ENCODE results near the gene SSR1. TPM values are rescaled to one million over a fixed set of nuclear protein-coding genes. Genes with fewer than 3 reads are reported as not detected.
"Not testable (repeated sequence)": the region's sequence is repeated elsewhere in the genome, so short reads cannot be mapped to it uniquely, and the experiment has no call there.

Gene SSR1
- total and polyA plus RNA-seq, 5 donors: 21.6 to 96.3 (median 76.1) TPM

- DNase-seq: peak in 1 of 3 donors; percentile 43
- H3K4me3 ChIP-seq (ENCODE audit: low read length): no peak overlapping the region
- no peaks in the 10 kb centered on the region for H3K27me3 ChIP-seq (ENCODE audit: control insufficient read depth, insufficient read depth)
- intact Hi-C loops (cut with DNase I): no loop called here
- WGBS: 95% methylated on average over 8 of the region's 8 CpGs
- no peaks in the 10 kb centered on the region for H3K9me3 ChIP-seq (ENCODE audit: control insufficient read depth, low read length)
- H3K4me1 ChIP-seq (ENCODE audit: control insufficient read depth, insufficient read depth, low read length): no peaks in the 10 kb centered on the region
- H3K27ac ChIP-seq (ENCODE audit: low read length): no peak overlapping the region
- ATAC-seq: no peak
Observed at GRCh38 chr6:7267071-7267465, 45.9 kb downstream of the SSR1 start.

- peak in 1 of 3 donors; percentile 9 for DNase-seq
- H3K4me1 ChIP-seq (ENCODE audit: control insufficient read depth, insufficient read depth, low read length); intact Hi-C loops (cut with DNase I); H3K9me3 ChIP-seq (ENCODE audit: control insufficient read depth, low read length); ATAC-seq; H3K27ac ChIP-seq (ENCODE audit: low read length); H3K4me3 ChIP-seq (ENCODE audit: low read length); H3K27me3 ChIP-seq (ENCODE audit: control insufficient read depth, insufficient read depth): not testable (repeated sequence)
- WGBS: 96% methylated on average over 7 of the region's 7 CpGs
Observed at GRCh38 chr6:7265385-7265726, 47.6 kb downstream of the SSR1 start.

DNA sequence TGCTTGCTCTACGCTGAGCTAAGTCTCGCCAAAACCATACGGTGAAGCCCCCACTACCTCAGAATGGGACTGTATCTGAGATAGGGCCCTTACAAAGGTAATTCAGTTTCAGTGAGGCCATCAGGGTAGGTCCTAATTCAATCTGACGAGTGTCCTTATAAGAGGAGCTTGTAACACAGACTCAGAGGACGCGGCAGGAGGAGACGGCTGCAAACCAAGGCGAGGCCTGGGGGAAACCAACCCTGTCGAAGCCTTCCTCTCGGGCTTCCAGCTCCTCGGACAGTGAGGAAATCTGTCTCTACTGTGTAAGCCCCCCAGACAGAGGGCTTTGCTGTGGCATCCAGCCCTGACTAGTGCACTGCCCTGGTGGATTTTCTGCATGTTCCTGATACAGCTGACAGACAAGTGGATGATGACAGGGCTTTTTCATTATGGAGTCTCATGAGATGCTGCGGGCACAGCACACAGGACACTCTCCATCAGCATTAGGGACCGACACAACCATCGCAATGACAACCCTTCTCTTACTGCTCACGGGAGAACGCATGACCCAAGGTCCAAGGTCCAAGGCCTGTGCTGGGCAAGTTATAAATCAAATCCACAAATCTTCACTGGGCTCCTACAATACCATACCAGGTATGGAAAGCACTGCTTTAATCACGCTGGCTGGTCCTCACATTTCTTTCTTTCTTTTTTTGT is 48.2 kb downstream of the SSR1 start:
- no peaks in the 10 kb centered on the region for H3K27me3 ChIP-seq (ENCODE audit: control insufficient read depth, insufficient read depth)
- H3K9me3 ChIP-seq (ENCODE audit: control insufficient read depth, low read length): no peaks in the 10 kb centered on the region
- 89% methylated on average over 17 of the region's 17 CpGs for WGBS
- H3K4me3 ChIP-seq (ENCODE audit: low read length): no peak overlapping the region
- DNase-seq: peak in 2 of 3 donors; percentile 13 to 43
- H3K4me1 ChIP-seq (ENCODE audit: control insufficient read depth, insufficient read depth, low read length): no peaks in the 10 kb centered on the region
- no peak for ATAC-seq
- no peak overlapping the region for H3K27ac ChIP-seq (ENCODE audit: low read length)
- intact Hi-C loops (cut with DNase I): no loop called here

DNA sequence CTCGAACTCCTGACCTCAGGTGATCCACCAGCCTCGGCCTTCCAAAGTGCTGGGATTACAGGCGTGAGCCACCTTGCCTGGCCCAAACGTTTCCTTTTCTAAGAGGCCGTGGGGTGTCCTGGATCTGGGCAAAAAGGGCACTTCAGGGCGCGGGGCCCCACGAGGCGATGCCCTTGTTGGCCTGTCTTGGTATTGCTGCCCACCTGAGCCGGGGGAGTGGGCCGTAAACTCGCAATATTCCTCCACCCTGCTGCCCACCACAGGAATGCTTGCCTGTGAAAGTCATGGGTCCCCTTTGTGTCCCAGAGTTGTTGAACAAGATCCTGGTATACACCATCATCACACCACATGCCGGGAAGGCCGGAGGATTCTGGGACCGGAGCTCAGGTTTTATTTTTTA is 49.0 kb downstream of the SSR1 start:
- ATAC-seq (no peak), DNase-seq (peak in 2 of 3 donors; percentile 41 to 45)
- Histone ChIP-seq H3K9me3 (ENCODE audit: control insufficient read depth, low read length) (no peaks in the 10 kb centered on the region), H3K4me3 (ENCODE audit: low read length) (no peak overlapping the region), H3K4me1 (ENCODE audit: control insufficient read depth, insufficient read depth, low read length) (no peaks in the 10 kb centered on the region), H3K27ac (ENCODE audit: low read length) (no peak overlapping the region), H3K27me3 (ENCODE audit: control insufficient read depth, insufficient read depth) (no peaks in the 10 kb centered on the region)
- intact Hi-C loops (cut with DNase I): no loop called here
- 94% methylated on average over 15 of the region's 15 CpGs for WGBS

DNA sequence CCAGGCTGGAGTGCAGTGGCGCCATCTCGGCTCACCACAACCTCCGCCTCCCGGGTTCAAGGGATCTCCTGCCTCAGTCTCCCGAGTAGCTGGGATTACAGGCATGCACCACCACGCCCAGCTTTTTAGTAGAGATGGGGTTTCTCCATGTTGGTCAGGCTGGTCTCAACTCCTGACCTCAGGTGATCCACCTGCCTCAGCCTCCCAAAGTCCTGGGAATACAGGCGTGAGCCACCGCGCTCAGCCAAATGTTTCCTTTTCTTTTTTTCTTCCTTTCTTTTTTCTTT is 49.5 kb downstream of the SSR1 start:
- H3K27me3 ChIP-seq (ENCODE audit: control insufficient read depth, insufficient read depth); H3K9me3 ChIP-seq (ENCODE audit: control insufficient read depth, low read length); intact Hi-C loops (cut with DNase I); H3K4me1 ChIP-seq (ENCODE audit: control insufficient read depth, insufficient read depth, low read length); H3K4me3 ChIP-seq (ENCODE audit: low read length); ATAC-seq; H3K27ac ChIP-seq (ENCODE audit: low read length): not testable (repeated sequence)
- DNase-seq: peak in 2 of 3 donors; percentile 40 to 45
- WGBS: 89% methylated on average over 9 of the region's 9 CpGs

DNA sequence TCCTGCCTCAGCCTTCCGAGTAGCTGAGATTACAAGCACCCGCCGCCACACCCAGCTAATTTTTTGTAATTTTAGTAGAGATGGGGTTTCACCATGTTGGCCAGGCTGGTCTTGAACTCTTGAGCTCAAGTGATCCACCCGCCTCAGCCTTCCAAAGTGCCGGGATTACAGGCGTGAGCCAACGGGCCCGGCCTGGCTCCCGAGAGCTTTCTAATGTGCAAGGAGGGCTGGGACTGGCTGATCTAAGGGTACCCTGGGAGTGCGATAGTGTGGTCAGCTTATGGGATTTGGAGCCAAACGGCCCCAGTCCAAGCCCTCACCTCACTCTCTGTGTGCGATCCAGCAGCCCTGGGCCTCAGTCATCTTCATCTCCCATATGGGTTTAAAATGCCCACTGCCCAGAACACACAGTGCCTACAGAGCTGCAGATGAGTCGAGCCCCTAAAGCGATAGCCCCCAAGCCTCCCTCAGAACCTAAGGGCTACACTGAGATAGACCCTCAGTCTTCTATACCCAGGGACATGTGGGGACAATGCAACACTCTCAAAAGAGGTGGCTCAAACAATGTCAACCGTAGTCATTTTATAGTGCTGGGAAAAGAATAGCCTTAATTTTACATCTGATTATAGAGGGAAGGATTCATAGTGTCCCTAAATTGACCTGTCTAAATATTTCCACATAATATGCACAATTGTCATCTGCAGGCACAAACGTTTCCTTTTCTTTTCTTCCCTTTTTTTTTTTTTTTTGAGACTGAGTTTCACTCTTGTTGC is 50.1 kb downstream of the SSR1 start:
- ATAC-seq: no peak
- 87% methylated on average over 16 of the region's 16 CpGs for WGBS
- Histone ChIP-seq H3K4me3 (ENCODE audit: low read length) (no peak overlapping the region), H3K4me1 (ENCODE audit: control insufficient read depth, insufficient read depth, low read length) (no peaks in the 10 kb centered on the region), H3K27me3 (ENCODE audit: control insufficient read depth, insufficient read depth) (no peaks in the 10 kb centered on the region), H3K9me3 (ENCODE audit: control insufficient read depth, low read length) (no peaks in the 10 kb centered on the region), H3K27ac (ENCODE audit: low read length) (no peak overlapping the region)
- intact Hi-C loops (cut with DNase I): no loop called here
- DNase-seq: peak in 2 of 3 donors; percentile 18 to 22

- intact Hi-C loops (cut with DNase I): no loop called here
- Histone ChIP-seq H3K27me3 (ENCODE audit: control insufficient read depth, insufficient read depth) (no peaks in the 10 kb centered on the region), H3K9me3 (ENCODE audit: control insufficient read depth, low read length) (no peaks in the 10 kb centered on the region), H3K4me3 (ENCODE audit: low read length) (peak overlapping the region; percentile 60), H3K4me1 (ENCODE audit: control insufficient read depth, insufficient read depth, low read length) (no peaks in the 10 kb centered on the region), H3K27ac (ENCODE audit: low read length) (peak overlapping the region; percentile 73)
- 51% methylated on average over 13 of the region's 13 CpGs for WGBS
- peak; percentile 38 to 75 (median 72) for DNase-seq
- ATAC-seq: peak; percentile 10 to 14
Observed at GRCh38 chr6:7261852-7262461, 51.0 kb downstream of the SSR1 start.

DNA sequence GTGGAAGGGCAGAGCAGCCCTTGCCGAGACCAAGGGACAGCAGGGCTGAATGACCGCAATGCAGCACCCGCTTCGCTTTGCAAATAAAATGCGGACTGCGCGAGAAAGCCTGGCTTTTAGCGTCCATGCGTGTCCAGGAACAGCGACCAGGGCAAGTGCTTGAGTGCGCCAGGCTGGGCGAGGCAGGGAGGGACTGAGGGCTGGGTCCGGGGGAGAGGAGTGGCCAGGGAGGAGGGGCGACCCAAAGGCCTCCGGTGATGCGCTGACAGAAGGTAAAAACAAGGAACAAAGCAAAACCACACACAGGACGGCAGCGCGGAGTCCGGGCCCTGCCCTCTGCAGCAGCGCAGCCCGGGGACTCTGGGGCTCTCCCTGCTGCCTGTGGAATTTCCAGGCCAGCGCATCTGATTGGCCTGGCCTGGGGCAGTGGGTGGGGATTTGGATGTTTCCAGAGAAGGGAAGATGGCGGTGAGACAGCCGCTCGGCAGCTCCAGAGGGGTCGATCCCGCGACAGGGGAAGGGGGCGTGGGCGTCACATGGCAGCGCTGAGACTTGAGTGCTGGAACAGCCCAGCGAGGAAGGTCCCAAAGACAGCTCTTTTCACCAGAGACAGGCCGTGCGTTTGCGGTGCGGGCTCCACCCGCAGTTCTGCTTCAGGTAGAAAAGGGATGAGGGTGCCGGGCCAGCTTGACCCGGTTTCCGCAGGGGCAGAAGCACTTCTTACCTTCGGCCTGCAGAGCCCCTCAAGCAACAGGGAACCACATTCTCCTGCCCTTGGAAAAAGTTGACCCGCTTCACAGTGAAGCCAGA is 51.8 kb downstream of the SSR1 start:
- Histone ChIP-seq H3K4me3 (ENCODE audit: low read length) (peak overlapping the region; percentile 60), H3K9me3 (ENCODE audit: control insufficient read depth, low read length) (no peaks in the 10 kb centered on the region), H3K27me3 (ENCODE audit: control insufficient read depth, insufficient read depth) (no peaks in the 10 kb centered on the region), H3K4me1 (ENCODE audit: control insufficient read depth, insufficient read depth, low read length) (no peaks in the 10 kb centered on the region), H3K27ac (ENCODE audit: low read length) (peak overlapping the region; percentile 73)
- ATAC-seq (peak; percentile 96 to 97), DNase-seq (peak; percentile 85 to 95 (median 94))
- WGBS: 2% methylated on average over 43 of the region's 43 CpGs
- intact Hi-C loops (cut with DNase I): no loop called here

DNA sequence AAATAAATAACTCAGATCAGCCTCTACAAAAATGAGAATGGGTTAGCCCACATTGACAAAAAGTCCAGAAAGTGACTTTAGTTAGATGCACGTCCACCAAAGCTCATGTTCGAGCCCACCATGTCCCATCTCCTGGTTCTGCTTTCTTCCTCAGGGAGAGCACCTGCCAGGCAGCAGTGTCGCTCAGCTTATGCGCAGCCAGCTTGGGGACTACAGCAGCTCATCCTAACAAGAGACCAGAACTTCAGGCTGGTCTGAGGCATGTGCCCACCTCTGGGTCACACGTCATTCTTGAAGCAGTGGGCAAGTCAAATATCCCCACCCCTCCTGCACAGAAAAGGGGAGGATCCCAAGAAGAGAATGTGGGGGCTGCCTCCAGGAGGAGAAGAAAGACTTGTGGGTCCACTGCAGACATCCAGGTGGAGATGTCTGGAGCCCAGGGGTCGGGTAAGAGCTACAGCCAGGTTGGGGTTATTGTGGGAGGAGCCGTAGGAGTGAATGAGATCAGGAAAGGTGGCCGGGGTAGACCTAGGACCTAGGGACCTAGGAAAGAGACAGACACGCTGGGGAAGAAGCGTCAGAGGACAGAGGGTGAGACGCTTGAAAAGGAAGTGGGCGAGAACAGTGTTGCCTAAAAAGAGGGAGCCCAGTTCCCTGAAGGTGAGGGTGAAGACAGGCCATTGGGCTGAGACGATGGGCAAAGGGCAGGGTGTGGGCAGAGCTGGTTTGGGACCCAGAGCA is 52.5 kb downstream of the SSR1 start:
- intact Hi-C loops (cut with DNase I): no loop called here
- peak; percentile 5 to 6 for ATAC-seq
- H3K4me3 ChIP-seq (ENCODE audit: low read length): peak overlapping the region; percentile 60
- H3K9me3 ChIP-seq (ENCODE audit: control insufficient read depth, low read length): no peaks in the 10 kb centered on the region
- peak overlapping the region; percentile 73 for H3K27ac ChIP-seq (ENCODE audit: low read length)
- peak in 2 of 3 donors; percentile 18 to 38 for DNase-seq
- 56% methylated on average over 13 of the region's 13 CpGs for WGBS
- H3K27me3 ChIP-seq (ENCODE audit: control insufficient read depth, insufficient read depth): no peaks in the 10 kb centered on the region
- H3K4me1 ChIP-seq (ENCODE audit: control insufficient read depth, insufficient read depth, low read length): no peaks in the 10 kb centered on the region

DNA sequence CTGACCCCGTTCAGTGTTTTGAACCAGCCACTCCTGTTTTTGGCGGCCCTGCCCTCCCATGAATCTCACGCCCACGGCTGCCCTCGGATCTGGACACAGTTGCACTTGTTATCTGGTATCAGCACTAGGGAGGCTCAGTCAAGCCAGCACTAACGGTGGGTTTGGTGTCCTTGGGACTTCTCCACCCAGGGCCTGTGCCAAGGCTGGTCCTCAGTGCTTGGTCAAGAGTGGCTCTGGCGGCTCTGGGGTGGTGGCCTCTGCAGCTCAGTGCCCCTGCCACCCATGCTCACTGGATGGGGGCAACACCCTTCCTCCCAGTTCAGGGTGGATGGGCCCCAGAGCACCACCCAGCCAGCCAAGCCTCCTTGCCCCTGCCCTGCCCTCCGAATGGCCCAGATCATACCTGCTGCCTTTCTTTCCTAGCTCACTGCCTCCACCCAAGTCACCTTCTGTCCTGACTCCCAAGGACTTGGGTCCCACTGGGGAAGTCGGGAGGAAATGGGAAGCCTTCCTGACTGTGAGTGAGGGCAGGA is 54.7 kb downstream of the SSR1 start:
- Histone ChIP-seq H3K4me1 (ENCODE audit: control insufficient read depth, insufficient read depth, low read length) (peaks cover 2% of the 10 kb centered on the region), H3K27ac (ENCODE audit: low read length) (no peak overlapping the region), H3K4me3 (ENCODE audit: low read length) (no peak overlapping the region), H3K27me3 (ENCODE audit: control insufficient read depth, insufficient read depth) (no peaks in the 10 kb centered on the region), H3K9me3 (ENCODE audit: control insufficient read depth, low read length) (no peaks in the 10 kb centered on the region)
- 74% methylated on average over 9 of the region's 9 CpGs for WGBS
- intact Hi-C loops (cut with DNase I): no loop called here
- DNase-seq: peak in 1 of 3 donors; percentile 52
- no peak for ATAC-seq
